Kidney tubule cell (primary cell): ENCODE data around the gene LACTB.
A peak's percentile ranks its signal among the peaks of the same experiment; 100 is the strongest.
"Not testable (repeated sequence)": the region's sequence is repeated elsewhere in the genome, so short reads cannot be mapped to it uniquely, and the experiment has no call there.

Source experiments
- DNase-seq: peaks from one replicate; pipeline ENCODE4 v3.0.0-alpha.2; 2018; ENCODE audit warnings: low spot score

LACTB gene

GRCh38 chr15:63090472-63090871 is 31.2 kb upstream of the LACTB start:
- no peak for DNase-seq

GRCh38 chr15:63090887-63091286 is 30.8 kb upstream of the LACTB start:
- no peak for DNase-seq

- no peak for DNase-seq
Measured at GRCh38 chr15:63091679-63092446, 29.8 kb upstream of the LACTB start.

GRCh38 chr15:63093486-63094205 is 28.0 kb upstream of the LACTB start:
- DNase-seq, result peak; percentile 78

- DNase-seq, result peak; percentile 61
Measured at GRCh38 chr15:63094495-63094931, 27.1 kb upstream of the LACTB start.

- no peak for DNase-seq
Measured at GRCh38 chr15:63096178-63096577, 25.5 kb upstream of the LACTB start.

- not testable (repeated sequence) for DNase-seq
Measured at GRCh38 chr15:63098901-63099300, 22.8 kb upstream of the LACTB start.

- DNase-seq, result not testable (repeated sequence)
Measured at GRCh38 chr15:63099581-63099980, 22.1 kb upstream of the LACTB start.

- DNase-seq, result no peak
Measured at GRCh38 chr15:63103416-63103815, 18.2 kb upstream of the LACTB start.

GRCh38 chr15:63104727-63105126 is 16.9 kb upstream of the LACTB start:
- DNase-seq, result no peak

GRCh38 chr15:63105354-63105753 is 16.3 kb upstream of the LACTB start:
- not testable (repeated sequence) for DNase-seq

- DNase-seq, result peak; percentile 98
Measured at GRCh38 chr15:63107895-63108546, 13.6 kb upstream of the LACTB start.

GRCh38 chr15:63109498-63109897 is 12.2 kb upstream of the LACTB start:
- DNase-seq, result no peak

- DNase-seq, result no peak
Measured at GRCh38 chr15:63109920-63110319, 11.7 kb upstream of the LACTB start.

- DNase-seq, result no peak
Measured at GRCh38 chr15:63110428-63111026, 11.1 kb upstream of the LACTB start.

GRCh38 chr15:63111481-63111880 is 10.2 kb upstream of the LACTB start:
- no peak for DNase-seq

- no peak for DNase-seq
Measured at GRCh38 chr15:63112871-63113270, 8.8 kb upstream of the LACTB start.

GRCh38 chr15:63114465-63114864 is 7.2 kb upstream of the LACTB start:
- no peak for DNase-seq

- no peak for DNase-seq
Measured at GRCh38 chr15:63118854-63119253, 2.8 kb upstream of the LACTB start.

- DNase-seq, result peak; percentile 84
Measured at GRCh38 chr15:63122002-63122875, 578 bp downstream of the LACTB start.

- no peak for DNase-seq
Measured at GRCh38 chr15:63124506-63124905, 2.8 kb downstream of the LACTB start.
